ENCODE results near the gene MAP3K10.
"Not testable (repeated sequence)": the region's sequence is repeated elsewhere in the genome, so short reads cannot be mapped to it uniquely, and the experiment has no call there.

Gene MAP3K10

GRCh38 chr19:40190891-40191835 is at the start of gene MAP3K10:
Gene MAP3K10, plus strand, starts transcription at chr19:40191426. Its CDS starts 606 bp downstream, at chr19:40192032.
- peak; percentile 81 to 83 for DNase-seq

- DNase-seq = no peak
Observed at GRCh38 chr19:40141551-40141950, 49.7 kb upstream of the MAP3K10 start.

DNA sequence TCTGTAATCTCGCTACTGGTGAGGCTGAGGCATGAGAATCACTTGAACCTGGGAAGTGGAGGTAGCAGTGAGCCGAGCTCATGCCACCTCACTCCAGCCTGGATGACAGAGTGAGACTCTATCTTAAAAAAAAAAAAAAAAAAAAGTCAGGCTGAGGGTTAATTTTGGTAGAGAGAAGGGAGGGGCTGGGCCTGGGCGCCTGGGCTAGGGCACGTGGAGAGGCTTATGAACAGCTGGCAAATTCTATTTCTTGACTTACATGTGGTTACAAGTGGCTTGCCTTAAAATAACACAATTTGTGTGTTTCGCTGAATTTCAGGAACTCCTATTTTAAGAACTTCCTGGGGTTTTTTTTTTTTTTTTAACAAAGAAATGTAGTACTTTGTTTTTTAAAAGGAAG is 47.6 kb upstream of the MAP3K10 start:
- DNase-seq = peak; percentile 38 to 42

DNA sequence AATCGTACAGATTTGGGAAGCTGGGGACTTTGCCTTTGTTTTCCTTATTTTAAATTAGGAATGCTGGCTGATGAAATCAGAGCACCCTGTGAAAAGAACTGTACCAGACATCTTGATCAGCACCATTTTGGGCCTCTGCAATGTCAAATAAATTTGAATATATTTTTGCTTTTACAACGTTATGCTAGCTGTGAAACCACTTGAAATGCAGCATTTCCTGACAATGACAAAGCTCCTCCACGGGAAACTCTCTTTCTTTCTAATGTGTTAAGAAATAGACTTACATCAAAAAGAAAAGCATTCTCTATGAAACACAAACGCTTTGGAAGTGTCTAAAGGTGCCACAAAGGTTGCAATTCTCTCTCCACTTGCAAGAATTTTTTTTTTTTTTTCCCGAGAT is 47.1 kb upstream of the MAP3K10 start:
- DNase-seq = no peak

GRCh38 chr19:40144947-40145748 is 46.1 kb upstream of the MAP3K10 start:
- DNase-seq = no peak

DNA sequence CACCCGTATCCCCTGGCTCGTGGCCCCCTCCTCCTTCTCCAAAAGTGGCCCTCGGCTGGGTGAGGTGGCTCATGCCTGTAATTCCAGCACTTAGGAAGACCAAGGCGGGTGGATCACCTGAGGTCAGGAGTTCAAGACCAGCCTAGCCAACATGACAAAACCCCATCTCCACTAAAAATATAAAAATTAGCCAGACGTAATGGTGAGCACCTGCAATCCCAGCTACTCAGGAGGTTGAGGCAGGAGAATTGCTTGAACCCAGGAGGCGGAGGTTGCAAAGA is 45.5 kb upstream of the MAP3K10 start:
- DNase-seq = not testable (repeated sequence)

DNA sequence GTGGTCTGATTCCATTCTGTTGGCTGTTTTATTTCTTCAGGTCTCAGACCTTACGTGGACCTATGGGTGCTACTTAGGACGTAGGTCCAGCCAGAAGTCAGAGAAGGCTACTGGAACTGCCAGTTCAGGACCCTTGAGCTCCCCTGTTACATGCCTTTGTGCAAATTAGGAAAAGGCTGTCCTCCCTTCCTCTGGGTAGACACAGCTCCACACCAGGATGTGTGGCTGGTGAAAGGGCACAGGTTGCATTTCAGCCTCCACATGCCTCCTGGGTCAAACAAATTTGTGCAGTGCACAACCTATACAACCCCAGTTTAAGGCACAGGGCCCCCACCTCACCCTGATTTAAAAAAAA is 43.9 kb upstream of the MAP3K10 start:
- DNase-seq = no peak

GRCh38 chr19:40147693-40148347 is 43.4 kb upstream of the MAP3K10 start:
- DNase-seq = no peak

DNA sequence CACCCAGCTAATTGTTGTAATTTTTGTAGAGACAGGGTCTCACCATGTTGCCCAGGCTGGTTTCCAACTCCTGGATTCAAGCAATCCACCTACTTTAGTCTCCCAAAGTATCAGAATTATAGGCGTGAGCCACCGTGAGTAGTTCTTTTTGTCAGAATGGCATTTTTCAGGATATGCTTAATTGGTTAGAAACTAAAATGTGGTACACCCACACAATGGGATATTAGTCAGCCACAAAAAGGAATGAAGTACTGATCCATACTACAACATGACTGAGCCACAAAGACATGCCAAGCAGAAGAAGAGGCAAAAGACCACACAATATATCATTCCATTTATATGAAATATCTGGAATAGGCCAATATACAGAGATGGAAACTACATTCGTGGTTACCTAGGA is 41.7 kb upstream of the MAP3K10 start:
- no peak for DNase-seq

- no peak for DNase-seq
Observed at GRCh38 chr19:40150170-40150569, 41.1 kb upstream of the MAP3K10 start.

DNA sequence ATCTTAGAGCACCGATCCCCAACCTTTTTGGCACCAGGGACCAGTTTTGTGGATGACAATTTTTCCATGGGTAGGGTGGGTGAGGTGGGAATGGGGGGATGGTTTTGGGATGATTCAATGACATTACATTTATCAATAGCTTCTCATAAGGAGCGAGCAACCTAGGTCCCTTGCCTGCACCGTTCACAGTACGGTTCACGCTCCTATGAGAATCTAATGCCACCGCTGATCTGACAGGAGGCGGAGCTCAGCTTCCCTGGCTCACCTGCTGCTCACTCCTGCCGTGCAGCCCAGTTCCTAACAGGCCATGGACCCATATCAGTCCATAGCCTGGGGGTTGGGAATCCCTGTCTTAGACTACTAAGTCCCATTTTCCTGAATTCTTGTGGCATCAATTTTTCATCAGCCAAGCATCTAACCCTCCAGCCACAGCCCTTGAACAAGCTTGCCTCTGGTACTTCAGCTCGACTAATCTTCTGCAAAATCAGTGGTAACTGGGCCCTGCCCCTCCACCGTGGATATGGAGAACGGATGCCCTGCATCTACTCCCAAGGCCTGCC is 37.0 kb upstream of the MAP3K10 start:
- DNase-seq = no peak

GRCh38 chr19:40155749-40156265 is 35.4 kb upstream of the MAP3K10 start:
- no peak for DNase-seq

GRCh38 chr19:40157059-40157458 is 34.2 kb upstream of the MAP3K10 start:
- DNase-seq = no peak

GRCh38 chr19:40159744-40160143 is 31.5 kb upstream of the MAP3K10 start:
- DNase-seq = no peak

GRCh38 chr19:40162104-40162503 is 29.1 kb upstream of the MAP3K10 start:
- DNase-seq = no peak

DNA sequence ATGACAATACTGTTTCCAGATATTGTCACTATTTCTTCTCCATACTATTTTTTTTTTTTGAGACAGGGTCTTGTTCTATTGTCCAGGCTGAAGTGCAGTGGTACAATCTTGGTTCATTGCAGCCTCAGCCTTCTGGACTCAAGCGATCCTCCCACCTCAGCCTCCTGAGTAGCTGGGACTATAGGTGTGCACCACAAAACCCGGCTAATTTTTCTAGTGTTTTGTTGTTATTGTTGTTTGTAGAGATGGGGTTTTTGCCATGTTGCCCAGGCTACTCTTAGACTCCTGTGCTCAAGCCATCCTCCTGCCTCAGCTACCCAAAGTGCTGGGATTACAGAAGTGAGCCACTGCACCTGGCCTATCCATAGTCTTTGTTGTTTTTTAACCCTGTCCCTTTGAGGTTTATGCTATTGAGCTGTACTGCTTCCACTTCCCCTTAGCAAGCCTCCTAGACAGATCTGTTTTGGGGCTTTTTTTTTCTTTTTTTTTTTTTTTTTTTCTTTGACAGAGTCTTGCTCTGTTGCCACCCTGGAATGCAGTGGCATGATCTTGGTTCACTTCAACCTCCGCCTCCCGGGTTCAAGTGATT is 27.6 kb upstream of the MAP3K10 start:
- no peak for DNase-seq

GRCh38 chr19:40165362-40165937 is 25.8 kb upstream of the MAP3K10 start:
- DNase-seq = peak; percentile 70 to 75

DNA sequence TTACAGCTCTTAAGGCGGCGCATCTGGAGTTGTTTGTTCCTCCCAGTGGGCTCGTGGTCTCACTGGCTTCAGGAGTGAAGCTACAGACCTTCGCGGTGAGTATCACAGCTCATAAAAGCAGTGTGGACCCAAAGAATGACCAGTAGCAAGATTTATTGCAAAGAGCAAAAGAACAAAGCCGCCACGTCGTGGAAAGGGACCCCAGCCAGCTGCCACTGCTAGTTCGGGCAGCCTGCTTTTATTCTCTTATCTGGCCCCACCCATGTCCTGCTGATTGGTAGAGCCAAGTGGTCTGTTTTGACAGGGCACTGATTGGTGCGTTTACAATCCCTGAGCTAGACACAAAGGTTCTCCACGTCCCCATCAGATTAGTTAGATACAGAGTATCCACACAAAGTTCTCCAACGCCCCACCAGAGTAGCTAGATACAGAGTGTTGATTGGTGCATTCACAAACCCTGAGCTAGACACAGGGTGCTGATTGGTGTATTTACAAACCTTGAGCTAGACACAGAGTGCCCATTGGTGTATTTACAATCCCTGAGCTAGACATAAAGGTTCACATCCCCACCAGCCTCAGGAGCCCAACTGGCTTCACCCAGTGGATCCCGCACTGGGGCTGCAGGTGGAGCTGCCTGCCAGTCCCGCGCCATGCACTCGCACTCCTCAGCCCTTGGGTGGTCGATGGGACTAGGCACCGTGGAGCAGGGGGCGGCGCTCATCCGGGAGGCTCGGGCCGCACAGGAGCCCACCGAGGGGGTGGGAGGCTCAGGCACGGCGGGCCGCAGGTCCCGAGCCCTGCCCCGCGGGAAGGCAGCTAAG is 21.5 kb upstream of the MAP3K10 start:
- not testable (repeated sequence) for DNase-seq

GRCh38 chr19:40170303-40170989 is 20.8 kb upstream of the MAP3K10 start:
- DNase-seq = not testable (repeated sequence)

DNA sequence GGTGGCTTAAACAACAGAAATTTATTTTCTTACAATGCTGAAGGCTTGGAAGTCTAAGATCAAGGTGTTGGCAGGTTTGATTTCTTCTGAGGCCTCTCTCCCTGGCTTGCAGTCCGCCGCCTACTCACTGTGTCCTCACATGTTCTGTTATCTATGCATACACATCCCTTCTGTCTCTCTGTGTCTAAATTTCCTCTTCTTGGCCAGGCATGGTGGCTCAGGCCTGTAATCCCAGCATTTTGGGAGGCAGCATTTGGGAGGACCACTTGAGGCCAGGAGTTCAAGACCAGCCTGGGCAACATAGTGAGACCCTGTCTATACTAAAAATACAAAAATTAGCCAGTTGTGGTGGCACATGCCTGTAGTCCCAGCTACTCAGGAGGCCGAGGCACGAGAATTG is 19.9 kb upstream of the MAP3K10 start:
- not testable (repeated sequence) for DNase-seq

GRCh38 chr19:40174092-40174491 is 17.1 kb upstream of the MAP3K10 start:
- DNase-seq = no peak
